Stimulated activated CD8-positive, alpha-beta memory T cell treated with anti-CD3 and anti-CD28 coated beads, Interleukin-7, amount 100 ng/mL, for 4 hours (primary cell): ENCODE results near the gene PRICKLE4.
"Not testable (repeated sequence)": the region's sequence is repeated elsewhere in the genome, so short reads cannot be mapped to it uniquely, and the experiment has no call there.

Source experiments
- DNase-seq, 2 donors: peaks; one replicate each; pipeline ENCODE4 v3.0.0-alpha.2; 2020; ENCODE audit warnings: low read depth in 2 of 2

PRICKLE4 gene

DNA sequence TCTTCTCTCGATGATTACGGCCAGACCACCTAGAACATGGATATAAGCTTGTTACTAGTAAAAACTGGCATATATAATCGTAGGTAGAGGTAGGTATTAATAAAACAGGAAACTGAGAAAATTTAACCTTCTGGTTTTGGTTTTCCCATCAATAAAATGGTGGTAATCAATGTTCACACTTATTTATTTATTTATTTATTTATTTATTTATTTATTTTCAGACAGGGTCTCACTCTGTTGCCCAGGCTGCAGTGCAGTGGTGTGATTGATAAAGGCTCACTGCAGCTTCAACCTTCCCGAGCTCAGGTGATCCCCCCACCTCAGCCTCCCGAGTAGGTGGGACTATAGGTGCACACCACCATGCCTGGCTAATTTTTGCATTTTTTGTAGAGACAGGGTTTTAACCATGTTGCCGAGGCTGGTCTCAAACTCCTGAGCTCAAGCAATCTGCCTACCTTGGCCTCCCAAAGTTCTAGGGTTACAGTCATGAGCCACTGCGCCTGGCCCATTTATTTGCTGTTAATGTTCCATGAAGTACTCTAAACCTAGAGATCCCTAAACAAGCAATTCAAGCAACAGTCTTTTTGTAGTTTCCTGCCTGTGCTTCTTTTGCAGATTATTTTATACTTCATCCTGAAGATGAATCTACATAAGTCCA lies 18.4 kb downstream of the PRICKLE4 start:
- DNase-seq = no peak

- DNase-seq = no peak
These were observed 19.0 kb downstream of the PRICKLE4 start for GRCh38 chr6:41799559-41799911.

DNA sequence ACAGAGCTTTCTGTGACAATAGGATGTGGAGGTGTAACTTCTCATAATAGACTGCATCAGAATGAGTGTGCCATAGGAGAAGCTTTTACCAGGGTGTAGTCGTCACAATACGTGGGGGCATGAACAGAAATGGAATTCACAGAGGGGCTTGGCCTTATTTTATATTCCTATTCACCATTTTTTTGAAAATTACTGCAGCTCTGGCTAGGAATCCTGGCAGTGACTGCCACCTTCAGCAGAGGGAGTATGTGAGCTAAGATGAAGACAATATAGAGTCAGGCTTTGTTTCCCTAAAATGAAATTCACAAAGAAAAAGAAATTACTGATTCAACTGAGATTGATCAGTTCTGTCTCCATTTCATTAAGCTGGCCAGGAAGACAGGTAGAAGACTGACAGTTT lies 20.8 kb downstream of the PRICKLE4 start:
- no peak for DNase-seq

DNA sequence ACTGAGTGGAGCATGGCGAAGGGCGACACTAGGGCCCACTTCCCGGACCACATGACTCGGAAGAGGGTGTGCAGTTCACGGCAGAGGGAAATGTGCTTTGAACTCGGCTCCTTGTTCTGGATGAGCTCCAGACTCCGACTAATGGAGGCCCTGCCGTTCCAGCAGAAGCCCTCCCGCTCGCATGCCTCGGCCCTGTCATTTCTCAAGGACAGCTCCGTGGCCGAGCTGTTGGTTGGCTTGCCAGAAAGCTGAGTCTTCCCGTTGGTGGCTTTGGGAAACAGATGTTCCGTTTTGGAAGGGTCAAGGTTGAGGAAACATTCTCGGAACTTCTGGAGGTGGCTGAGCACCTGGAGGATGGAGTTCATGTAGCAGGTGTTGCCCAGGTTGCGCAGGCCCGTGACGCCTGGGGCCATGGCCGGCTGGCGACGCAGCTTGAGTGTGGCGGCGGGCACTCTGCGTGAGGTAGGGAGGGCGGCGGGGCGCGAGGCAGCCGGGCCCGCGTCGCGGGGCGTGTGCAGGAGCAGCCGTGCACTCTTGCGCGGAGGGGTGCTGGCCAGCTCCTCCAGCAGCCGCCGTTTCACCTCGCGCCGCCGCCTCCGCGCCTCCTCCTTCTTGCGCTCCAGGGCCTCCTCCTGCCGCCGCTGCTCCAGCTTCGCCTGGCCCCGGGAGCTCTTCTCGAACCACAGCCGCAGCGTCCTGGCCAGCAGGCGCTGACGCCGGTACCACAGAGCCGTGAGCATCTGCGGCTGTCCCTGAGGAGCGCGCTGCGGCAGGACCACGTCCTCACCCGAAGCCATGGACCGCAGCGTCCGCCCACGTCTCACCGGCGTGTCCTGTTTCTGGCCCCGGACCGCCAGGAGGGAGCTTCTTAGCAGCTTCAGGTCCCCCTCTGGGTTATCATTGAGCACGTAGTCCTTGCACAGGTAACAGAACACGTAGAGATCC lies 25.5 kb downstream of the PRICKLE4 start:
- DNase-seq = no peak

- no peak for DNase-seq
These were observed 30.5 kb downstream of the PRICKLE4 start for GRCh38 chr6:41811095-41811494.

DNA sequence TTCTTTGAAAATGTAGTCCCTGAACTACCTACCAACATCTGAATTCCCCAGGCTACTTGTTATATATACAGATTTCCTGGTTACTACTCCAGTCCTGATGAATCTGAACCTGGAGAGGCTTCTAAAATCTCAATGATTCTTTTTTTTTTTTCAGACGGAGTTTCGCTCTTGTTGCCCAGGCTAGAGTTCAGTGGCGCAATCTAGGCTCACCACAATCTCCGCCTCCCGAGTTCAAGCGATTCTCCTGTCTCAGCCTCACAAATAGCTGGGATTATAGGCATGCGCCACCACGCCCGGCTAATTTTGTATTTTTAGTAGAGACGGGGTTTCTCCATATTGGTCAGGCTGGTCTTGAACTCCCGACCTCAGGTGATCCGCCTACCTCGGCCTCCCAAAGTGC lies 31.4 kb downstream of the PRICKLE4 start:
- DNase-seq = not testable (repeated sequence)

DNA sequence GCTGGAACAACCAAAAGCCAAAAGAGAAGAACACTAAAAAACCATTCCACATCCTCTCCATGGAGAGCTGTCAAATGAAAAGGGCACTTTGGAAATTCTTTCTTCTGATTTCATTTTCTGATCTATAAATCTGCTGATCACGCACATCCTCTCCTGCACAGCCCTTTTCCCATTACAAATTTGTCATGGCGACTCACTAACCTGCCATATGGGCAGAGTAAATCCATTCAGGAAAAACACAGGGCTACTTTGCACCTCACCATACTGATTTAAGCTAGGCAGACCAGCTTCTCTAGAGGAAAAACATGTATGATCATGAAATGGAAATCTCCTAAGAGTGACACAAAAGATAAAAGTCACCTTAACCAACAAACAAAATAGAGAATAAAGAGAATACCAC lies 32.9 kb downstream of the PRICKLE4 start:
- no peak for DNase-seq

GRCh38 chr6:41813956-41814355 lies 33.4 kb downstream of the PRICKLE4 start:
- no peak for DNase-seq

DNA sequence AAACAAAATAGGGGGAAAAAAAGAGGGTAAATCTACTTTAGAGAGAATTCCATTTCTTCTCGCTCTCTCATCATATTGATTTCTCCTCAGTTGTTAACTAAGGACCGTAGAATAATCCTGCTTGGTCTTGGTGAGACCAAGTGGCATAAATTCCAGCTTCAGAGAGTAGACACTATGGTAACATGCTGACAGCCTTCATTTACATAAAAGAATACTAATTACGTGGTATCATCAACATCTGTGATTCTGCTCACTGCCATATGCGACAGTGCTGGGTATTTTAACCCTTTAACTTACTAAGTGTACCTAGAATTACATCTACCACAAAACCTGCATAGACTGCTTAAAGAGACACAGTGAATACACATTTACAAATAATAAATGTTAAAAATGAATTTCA lies 34.0 kb downstream of the PRICKLE4 start:
- DNase-seq = no peak

DNA sequence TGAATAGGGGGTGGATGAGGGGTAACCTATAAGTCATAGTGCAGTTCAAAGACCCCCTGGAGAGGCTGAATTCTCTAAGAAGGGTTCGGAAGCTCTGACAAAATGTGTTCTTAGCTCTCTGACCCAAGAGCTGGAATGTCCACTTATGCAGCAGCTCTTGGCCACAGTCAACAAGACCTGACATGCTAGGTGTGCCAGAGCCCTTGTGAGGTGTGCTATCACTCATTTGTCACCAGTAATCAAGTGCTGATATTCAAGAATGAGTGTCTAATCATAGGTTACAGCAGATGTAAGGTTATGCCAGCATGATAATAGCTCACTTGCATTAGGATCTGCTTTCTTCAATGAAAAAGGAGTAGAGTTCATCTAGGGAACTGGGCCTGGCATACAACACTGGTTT lies 35.0 kb downstream of the PRICKLE4 start:
- no peak for DNase-seq

DNA sequence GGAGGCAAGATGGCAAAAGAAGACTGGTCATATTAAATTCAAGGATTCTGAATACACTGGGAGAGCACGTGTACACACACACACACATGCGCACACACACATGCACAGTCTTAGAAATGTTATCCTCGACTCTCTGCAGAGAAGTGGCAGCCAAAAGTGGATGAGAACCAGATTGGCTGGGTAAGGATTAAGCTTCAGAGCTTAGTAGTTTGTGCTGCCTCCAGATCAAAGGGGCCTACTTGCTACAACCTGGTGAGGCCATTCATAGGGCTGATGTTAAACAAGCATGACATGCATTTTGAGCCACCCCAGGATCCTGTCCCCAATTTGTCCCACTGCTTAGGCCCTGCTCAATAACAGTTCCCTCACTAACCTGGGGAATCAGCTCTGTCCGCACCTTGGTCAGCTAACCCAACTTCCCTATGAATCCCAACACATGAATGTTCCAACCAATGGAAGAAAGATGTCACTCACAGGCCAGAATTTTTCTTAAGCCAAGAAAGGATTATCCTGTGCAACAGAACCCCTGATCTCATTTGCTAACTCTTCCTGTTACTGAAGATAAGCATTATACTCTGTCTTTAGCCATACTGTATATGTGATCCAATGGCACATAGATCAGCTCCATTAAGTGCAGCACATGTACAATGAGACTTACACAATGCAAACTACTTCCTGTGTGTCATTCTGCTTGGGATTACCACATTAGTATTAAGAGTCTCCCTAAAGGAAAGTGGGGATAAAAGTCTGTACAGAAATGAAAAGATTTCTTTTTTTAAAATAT lies 37.9 kb downstream of the PRICKLE4 start:
- DNase-seq = no peak

DNA sequence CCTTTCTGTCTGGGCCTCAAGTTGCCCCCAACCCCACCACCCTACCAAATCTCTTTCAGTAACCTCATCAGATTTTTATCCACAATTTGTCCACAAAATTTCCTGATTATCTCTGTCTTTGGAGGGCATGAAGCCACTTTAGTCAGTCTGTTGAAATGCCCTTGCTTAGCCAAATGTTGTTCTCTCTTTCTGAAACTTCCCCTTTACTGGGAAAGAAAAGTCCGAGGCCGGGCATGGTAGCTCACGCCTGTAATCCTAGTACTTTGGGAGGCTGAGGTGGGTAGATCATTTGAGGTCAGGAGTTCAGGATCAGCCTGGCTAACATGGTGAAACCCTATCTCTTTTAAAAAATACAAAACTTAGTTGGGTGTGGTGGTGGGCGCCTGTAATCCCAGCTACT lies 40.7 kb downstream of the PRICKLE4 start:
- no peak for DNase-seq

- no peak for DNase-seq
These were observed 41.4 kb downstream of the PRICKLE4 start for GRCh38 chr6:41822021-41822420.

DNA sequence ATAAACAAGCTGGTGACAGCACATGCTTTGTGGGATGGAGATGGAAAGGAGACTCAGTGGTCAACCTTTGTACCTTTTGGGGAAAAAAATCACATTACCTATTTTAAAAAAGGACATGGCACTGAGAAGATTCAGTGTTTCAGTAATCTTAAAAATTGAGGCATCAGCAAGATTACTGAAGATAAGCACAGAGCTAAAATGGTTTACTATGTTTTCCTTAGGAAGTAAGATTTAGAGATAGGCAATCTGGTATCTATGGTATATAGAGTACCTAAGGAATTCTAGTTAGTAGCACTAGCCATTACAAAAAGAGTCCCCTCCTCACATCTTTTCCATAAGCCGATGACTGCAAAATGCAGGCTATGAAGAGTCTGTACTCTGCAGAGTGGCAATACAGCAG lies 42.6 kb downstream of the PRICKLE4 start:
- no peak for DNase-seq

GRCh38 chr6:41824571-41825569 lies 44.3 kb downstream of the PRICKLE4 start:
- DNase-seq = no peak

- DNase-seq = no peak
These were observed 45.9 kb downstream of the PRICKLE4 start for GRCh38 chr6:41826343-41827022.

DNA sequence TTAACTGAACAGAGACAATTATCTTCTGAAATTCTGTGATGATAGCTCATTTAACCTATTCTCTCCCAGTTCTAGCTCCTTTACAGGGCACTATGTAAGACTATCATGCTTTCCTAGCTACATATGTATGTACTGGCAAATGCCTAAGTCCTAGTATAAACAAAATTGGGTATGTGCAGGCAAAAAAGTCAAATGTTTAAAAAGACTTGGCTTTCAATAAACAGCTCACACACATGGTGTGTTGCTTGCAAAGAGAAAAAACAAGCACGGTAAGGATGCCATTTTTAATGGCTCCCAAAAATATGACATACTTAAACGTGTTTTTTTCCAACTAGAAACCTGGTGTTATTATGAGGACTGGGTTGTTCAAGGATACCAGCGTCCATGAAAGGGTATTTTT lies 51.7 kb downstream of the PRICKLE4 start:
- no peak for DNase-seq

- DNase-seq = no peak
These were observed 55.6 kb downstream of the PRICKLE4 start for GRCh38 chr6:41836022-41836659.

DNA sequence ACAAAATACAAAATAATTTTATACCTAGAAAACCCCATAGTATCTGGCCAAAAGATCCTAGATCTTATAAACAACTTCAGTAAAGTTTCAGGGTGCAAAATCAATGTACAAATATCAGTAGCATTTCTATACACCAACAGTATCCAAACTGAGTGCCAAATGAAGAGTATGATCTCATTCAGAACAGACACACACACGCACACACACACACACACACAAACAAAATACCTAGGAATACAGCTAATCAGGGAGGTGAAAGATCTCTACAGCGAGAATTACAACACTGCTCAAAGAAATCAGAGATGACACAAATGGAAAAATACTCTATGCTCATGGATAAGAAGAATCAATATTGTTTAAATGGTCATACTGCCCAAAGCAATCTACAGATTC lies 56.1 kb downstream of the PRICKLE4 start:
- DNase-seq = no peak
